Mucosa of stomach (tissue), 1 donor: ENCODE data around the gene AP2B1.
"Not testable (repeated sequence)": the region's sequence is repeated elsewhere in the genome, so short reads cannot be mapped to it uniquely, and the experiment has no call there.

ENCODE experiments used
- H3K27me3 ChIP-seq: one replicate; pipeline ENCODE4 v1.7.0; 2013; ENCODE audit warnings: mild to moderate bottlenecking, low read length; ENCODE audit not compliant: control insufficient read depth, insufficient read depth
- H3K36me3 ChIP-seq: one replicate; pipeline ENCODE4 v1.7.0; 2013; ENCODE audit warnings: low read length; ENCODE audit not compliant: control insufficient read depth, insufficient read depth
- H3K4me1 ChIP-seq: one replicate; pipeline ENCODE4 v1.7.0; 2013; ENCODE audit warnings: mild to moderate bottlenecking, low read length; ENCODE audit not compliant: control insufficient read depth, insufficient read depth
- H3K4me3 ChIP-seq: one replicate; pipeline ENCODE4 v1.7.0; 2013; ENCODE audit warnings: low read length
- H3K9ac ChIP-seq: one replicate; pipeline ENCODE4 v1.7.0; 2013; ENCODE audit warnings: mild to moderate bottlenecking, low read length, moderate library complexity
- H3K9me3 ChIP-seq: one replicate; pipeline ENCODE4 v1.7.0; 2013; ENCODE audit warnings: mild to moderate bottlenecking, low read length, moderate library complexity; ENCODE audit not compliant: control insufficient read depth
- donor health status: Pancreatic carcinoma.

AP2B1 gene

GRCh38 chr17:35747540-35748017 lies 160.5 kb downstream of the AP2B1 start:
- H3K9ac ChIP-seq: no peak overlapping the region
- no peak overlapping the region for H3K4me3 ChIP-seq
- peaks cover 44% of the 10 kb centered on the region for H3K27me3 ChIP-seq
- H3K9me3 ChIP-seq: no peaks in the 10 kb centered on the region
- H3K36me3 ChIP-seq: no peaks in the 10 kb centered on the region
- H3K4me1 ChIP-seq: peaks cover 35% of the 10 kb centered on the region

GRCh38 chr17:35748341-35748841 lies 161.3 kb downstream of the AP2B1 start:
- Histone ChIP-seq H3K9me3 (no peaks in the 10 kb centered on the region), H3K4me1 (peaks cover 39% of the 10 kb centered on the region), H3K4me3 (no peak overlapping the region), H3K27me3 (peaks cover 44% of the 10 kb centered on the region), H3K36me3 (no peaks in the 10 kb centered on the region), H3K9ac (no peak overlapping the region)

- Histone ChIP-seq H3K4me1 (peaks cover 39% of the 10 kb centered on the region), H3K36me3 (no peaks in the 10 kb centered on the region), H3K27me3 (peaks cover 40% of the 10 kb centered on the region), H3K9me3 (no peaks in the 10 kb centered on the region), H3K4me3 (no peak overlapping the region), H3K9ac (no peak overlapping the region)
These were observed 161.9 kb downstream of the AP2B1 start for GRCh38 chr17:35748979-35749378.

- Histone ChIP-seq H3K4me3 (no peak overlapping the region), H3K9me3 (no peaks in the 10 kb centered on the region), H3K9ac (no peak overlapping the region), H3K36me3 (no peaks in the 10 kb centered on the region), H3K4me1 (peaks cover 39% of the 10 kb centered on the region), H3K27me3 (peaks cover 40% of the 10 kb centered on the region)
These were observed 162.7 kb downstream of the AP2B1 start for GRCh38 chr17:35749560-35750412.

GRCh38 chr17:35750526-35751395 lies 163.6 kb downstream of the AP2B1 start:
- Histone ChIP-seq H3K4me1 (peaks cover 39% of the 10 kb centered on the region), H3K9me3 (no peaks in the 10 kb centered on the region), H3K4me3 (no peak overlapping the region), H3K36me3 (no peaks in the 10 kb centered on the region), H3K27me3 (peaks cover 40% of the 10 kb centered on the region), H3K9ac (no peak overlapping the region)

GRCh38 chr17:35751541-35751940 lies 164.4 kb downstream of the AP2B1 start:
- not testable (repeated sequence) for H3K9me3 ChIP-seq, H3K9ac ChIP-seq, H3K36me3 ChIP-seq, H3K4me3 ChIP-seq
- peaks cover 38% of the 10 kb centered on the region for H3K27me3 ChIP-seq
- H3K4me1 ChIP-seq: peaks cover 39% of the 10 kb centered on the region

- Histone ChIP-seq H3K36me3 (no peaks in the 10 kb centered on the region), H3K9me3 (no peaks in the 10 kb centered on the region), H3K4me1 (peaks cover 36% of the 10 kb centered on the region), H3K27me3 (peaks cover 36% of the 10 kb centered on the region), H3K4me3 (no peak overlapping the region), H3K9ac (no peak overlapping the region)
These were observed 165.3 kb downstream of the AP2B1 start for GRCh38 chr17:35752471-35752870.

- Histone ChIP-seq H3K4me1 (peaks cover 30% of the 10 kb centered on the region), H3K4me3 (no peak within 1 kb of the TSS), H3K9me3 (no peaks in the 10 kb centered on the region), H3K9ac (no peak within 1 kb of the TSS), H3K36me3 (no peaks in the 10 kb centered on the region), H3K27me3 (peaks cover 36% of the 10 kb centered on the region)
These were observed 166.0 kb downstream of the AP2B1 start, which contains the start of gene GAS2L2 for GRCh38 chr17:35752945-35753764. Gene GAS2L2 (minus strand): TSS chr17:35753239. CDS start chr17:35752850, 389 bp downstream.

GRCh38 chr17:35757243-35757642 lies 170.1 kb downstream of the AP2B1 start:
- H3K4me3 ChIP-seq: no peak overlapping the region
- peaks cover 7% of the 10 kb centered on the region for H3K4me1 ChIP-seq
- no peaks in the 10 kb centered on the region for H3K36me3 ChIP-seq
- H3K9ac ChIP-seq: no peak overlapping the region
- no peaks in the 10 kb centered on the region for H3K9me3 ChIP-seq
- peaks cover 11% of the 10 kb centered on the region for H3K27me3 ChIP-seq

GRCh38 chr17:35760587-35760986 lies 173.5 kb downstream of the AP2B1 start, which contains the start of gene C17orf50:
Gene C17orf50 (plus strand): TSS chr17:35760887. CDS start chr17:35760942, 55 bp downstream.
- Histone ChIP-seq H3K9me3 (no peaks in the 10 kb centered on the region), H3K4me1 (peaks cover 16% of the 10 kb centered on the region), H3K27me3 (no peaks in the 10 kb centered on the region), H3K4me3 (no peak within 1 kb of the TSS), H3K9ac (no peak within 1 kb of the TSS), H3K36me3 (no peaks in the 10 kb centered on the region)

GRCh38 chr17:35761601-35762000 lies 174.5 kb downstream of the AP2B1 start:
- no peak overlapping the region for H3K9ac ChIP-seq
- no peaks in the 10 kb centered on the region for H3K9me3 ChIP-seq
- H3K4me3 ChIP-seq: no peak overlapping the region

More at GRCh38 chr17:35761601-35762000, 174.5 kb downstream of the AP2B1 start:
- H3K4me1 ChIP-seq: peaks cover 16% of the 10 kb centered on the region
- no peaks in the 10 kb centered on the region for H3K27me3 ChIP-seq
- no peaks in the 10 kb centered on the region for H3K36me3 ChIP-seq
